ENCODE measurements around the gene PKMYT1.

GRCh38 chr16:2979669-2980226, 498 bp downstream of the PKMYT1 start:
- TF ChIP-seq GATA3 (IDR thresholded peaks at IDR 0.05; ENCODE audit: low read depth, low read length) (no peak), GATA2 (IDR thresholded peaks at IDR 0.05; ENCODE audit: low read depth, low read length) (no peak)
